ENCODE results near the gene RASSF8.

Gene RASSF8

DNA sequence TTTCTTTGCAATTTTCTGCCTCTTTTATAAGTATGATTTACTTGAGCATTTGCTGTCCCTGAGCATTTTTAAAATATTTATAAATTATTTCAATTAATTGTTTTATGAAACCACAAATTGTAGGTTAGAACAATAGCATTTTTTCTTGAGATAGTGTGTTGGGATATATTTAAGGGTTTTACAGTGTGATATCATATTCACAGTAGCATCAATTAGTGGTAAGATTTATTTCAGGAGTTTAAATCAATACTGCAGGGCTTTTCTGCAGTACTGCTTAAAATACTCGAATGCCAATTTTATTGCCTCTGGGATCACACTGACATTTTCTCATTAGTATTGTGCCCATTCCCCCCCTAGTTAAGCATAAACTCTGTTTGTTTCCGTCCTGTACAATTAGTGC lies 84.2 kb downstream of the RASSF8 start:
- POLR2A ChIA-PET (ENCODE audit: low non-redundant PET), result no interaction called here
- no peak overlapping the region for H3K27ac ChIP-seq

DNA sequence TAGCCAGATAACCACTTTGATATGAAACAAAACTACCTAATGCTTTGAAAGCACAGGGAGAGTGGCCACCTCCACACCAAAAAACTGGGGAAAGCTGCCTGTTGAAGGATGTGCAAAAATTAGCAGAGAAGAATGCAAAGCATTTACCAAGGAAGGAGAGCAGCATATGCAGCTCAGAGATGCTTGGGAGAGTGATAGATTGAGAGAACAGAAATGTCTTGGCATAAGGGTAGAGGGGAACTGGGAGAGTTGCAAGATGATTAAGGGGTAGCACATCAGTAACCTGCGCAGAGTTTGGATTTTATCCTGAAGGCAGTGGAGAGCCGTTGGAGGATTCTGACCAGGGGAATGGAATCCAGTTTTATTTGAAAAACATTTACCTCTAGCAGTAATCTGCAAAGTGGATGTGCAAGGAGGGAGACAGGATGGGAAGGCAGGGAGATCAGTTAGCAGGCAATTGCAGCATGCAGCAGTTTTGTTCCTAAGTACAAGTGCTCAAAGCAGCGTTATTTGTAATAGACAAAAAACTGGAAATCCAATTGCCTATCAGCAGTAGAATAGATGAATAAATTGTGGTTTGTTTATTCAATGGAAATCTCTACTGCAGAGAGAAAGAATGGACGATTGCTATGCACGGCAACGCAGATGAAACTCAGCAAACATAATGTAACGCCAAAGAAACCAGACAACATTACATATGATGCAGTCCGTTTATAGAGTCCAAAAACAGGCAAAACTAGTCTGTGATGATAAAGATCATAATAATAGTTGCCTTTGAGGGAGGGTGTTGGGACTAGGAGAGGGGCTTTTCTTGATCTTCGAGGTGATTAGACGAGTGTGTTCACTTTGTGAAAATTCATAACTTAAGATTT lies 84.9 kb downstream of the RASSF8 start:
- CTCF ChIA-PET, result no interaction called here
- POLR2A ChIA-PET (ENCODE audit: low non-redundant PET), result no interaction called here
- no peak overlapping the region for H3K27ac ChIP-seq
- TF ChIP-seq, protein P1, sequence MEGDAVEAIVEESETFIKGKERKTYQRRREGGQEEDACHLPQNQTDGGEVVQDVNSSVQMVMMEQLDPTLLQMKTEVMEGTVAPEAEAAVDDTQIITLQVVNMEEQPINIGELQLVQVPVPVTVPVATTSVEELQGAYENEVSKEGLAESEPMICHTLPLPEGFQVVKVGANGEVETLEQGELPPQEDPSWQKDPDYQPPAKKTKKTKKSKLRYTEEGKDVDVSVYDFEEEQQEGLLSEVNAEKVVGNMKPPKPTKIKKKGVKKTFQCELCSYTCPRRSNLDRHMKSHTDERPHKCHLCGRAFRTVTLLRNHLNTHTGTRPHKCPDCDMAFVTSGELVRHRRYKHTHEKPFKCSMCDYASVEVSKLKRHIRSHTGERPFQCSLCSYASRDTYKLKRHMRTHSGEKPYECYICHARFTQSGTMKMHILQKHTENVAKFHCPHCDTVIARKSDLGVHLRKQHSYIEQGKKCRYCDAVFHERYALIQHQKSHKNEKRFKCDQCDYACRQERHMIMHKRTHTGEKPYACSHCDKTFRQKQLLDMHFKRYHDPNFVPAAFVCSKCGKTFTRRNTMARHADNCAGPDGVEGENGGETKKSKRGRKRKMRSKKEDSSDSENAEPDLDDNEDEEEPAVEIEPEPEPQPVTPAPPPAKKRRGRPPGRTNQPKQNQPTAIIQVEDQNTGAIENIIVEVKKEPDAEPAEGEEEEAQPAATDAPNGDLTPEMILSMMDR (conservative IDR thresholded peaks at IDR 0.05; ENCODE audit: low read depth), result no peak
- no peak for DNase-seq (ENCODE audit: low spot score)

More for the DNA sequence above, 84.2 kb downstream of the RASSF8 start:
- TF ChIP-seq, protein P1 (conservative IDR thresholded peaks at IDR 0.05; ENCODE audit: low read depth), result no peak
- no peak for DNase-seq (ENCODE audit: low spot score)
- CTCF ChIA-PET, result no interaction called here

DNA sequence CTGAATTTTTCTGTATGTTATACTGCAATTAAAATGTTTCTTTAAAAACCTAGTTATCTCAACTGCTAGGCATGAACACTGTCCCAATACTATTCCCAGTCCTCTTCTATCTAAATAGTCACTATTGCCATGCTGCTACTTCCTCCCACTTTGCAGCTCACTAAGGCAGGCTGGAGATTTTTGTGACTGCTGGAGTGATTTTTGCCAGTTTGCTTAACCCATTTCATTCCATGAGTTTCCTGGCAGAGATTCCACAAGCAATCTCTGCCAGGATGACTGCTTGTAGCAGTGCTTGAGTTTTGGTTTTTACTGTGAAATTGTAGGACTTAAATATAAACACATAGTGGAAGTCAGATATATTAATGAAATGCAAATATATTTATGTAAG lies 85.5 kb downstream of the RASSF8 start:
- CTCF ChIA-PET, result no interaction called here
- TF ChIP-seq, protein P1 (conservative IDR thresholded peaks at IDR 0.05; ENCODE audit: low read depth), result no peak
- POLR2A ChIA-PET (ENCODE audit: low non-redundant PET), result no interaction called here
- no peak for DNase-seq (ENCODE audit: low spot score)
- H3K27ac ChIP-seq, result no peak overlapping the region

DNA sequence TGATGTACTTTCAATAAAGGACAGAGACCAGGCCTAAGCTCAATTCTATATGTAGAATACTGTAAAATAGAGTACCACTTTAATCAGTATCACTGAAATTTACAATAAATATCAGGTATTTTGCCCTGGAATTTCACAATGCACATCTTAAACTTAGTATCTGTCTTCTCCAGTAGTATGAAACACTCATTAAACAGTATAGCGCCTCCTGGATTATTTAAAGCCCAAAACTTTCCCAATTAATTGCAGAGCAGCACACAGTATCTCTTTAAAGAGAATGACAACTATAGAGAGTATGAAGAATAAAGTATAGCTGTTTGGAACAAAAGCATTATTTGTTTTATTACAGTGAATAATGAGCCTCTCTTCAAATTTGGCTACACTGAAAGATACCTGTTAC lies 86.1 kb downstream of the RASSF8 start:
- no peak overlapping the region for H3K27ac ChIP-seq
- ChIA-PET CTCF (no interaction called here), POLR2A (ENCODE audit: low non-redundant PET) (no interaction called here)
- TF ChIP-seq, protein P1 (conservative IDR thresholded peaks at IDR 0.05; ENCODE audit: low read depth), result no peak
- no peak for DNase-seq (ENCODE audit: low spot score)

DNA sequence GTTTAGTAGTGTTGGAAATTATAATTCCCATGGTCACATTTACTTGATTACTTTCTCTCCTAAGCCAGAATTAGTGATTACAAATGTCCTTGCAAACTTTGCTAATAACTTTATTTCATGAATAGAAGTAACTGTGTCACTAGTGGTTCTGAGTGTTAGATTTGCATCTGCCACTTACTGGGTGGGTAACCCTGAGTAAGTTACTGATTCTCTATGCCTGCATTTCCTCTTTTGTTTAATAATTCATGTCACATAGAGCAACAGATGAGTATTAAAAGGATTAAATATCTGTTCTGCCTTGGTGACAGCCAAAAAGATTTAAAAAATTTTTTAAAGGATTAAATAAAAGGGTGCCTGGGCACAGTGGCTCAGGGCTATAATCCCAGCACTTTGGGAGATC lies 87.7 kb downstream of the RASSF8 start:
- ChIA-PET CTCF (no interaction called here), POLR2A (ENCODE audit: low non-redundant PET) (no interaction called here)
- no peak overlapping the region for H3K27ac ChIP-seq
- DNase-seq (ENCODE audit: low spot score), result no peak
- TF ChIP-seq, protein P1 (conservative IDR thresholded peaks at IDR 0.05; ENCODE audit: low read depth), result no peak

DNA sequence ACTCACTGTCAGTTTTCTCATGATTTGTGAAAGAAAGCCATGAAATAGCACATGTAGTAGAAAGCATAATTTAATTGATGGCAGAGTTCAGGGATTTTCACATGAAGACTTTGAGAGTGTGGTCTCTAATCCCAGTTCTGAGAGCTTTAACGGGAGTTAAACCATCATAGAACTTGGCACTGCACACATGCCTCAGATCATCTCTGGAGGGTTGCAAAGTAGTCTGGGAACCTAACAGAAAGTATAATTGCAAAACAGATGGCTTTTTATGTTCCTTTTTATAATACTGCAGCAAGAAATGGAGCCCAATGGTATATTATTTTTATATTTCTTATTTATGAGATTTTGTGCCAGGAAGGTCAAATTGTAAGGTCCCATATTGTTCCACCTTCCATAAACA lies 88.4 kb downstream of the RASSF8 start:
- H3K27ac ChIP-seq, result no peak overlapping the region
- POLR2A ChIA-PET (ENCODE audit: low non-redundant PET), result no interaction called here
- TF ChIP-seq, protein P1 (conservative IDR thresholded peaks at IDR 0.05; ENCODE audit: low read depth), result no peak
- DNase-seq (ENCODE audit: low spot score), result no peak
- CTCF ChIA-PET, result no interaction called here

Data from RWPE1 (cell line).